Spleen (tissue), 7 donors: ENCODE measurements around the gene TMEM167B.

ENCODE experiments used
- POLR2A ChIP-seq, 3 donors: fragments of 450-650 bp; IDR thresholded peaks; one replicate each; pipeline ENCODE4 v1.5.1; 2017; ENCODE audit warnings: antibody characterized with exemption in 3 of 3, mild to moderate bottlenecking in 1 of 3
- POLR2AphosphoS5 ChIP-seq, 3 donors: sonication (generic); formaldehyde crosslinking; IDR thresholded peaks; one replicate each; pipeline ENCODE4 v1.5.1; 2017; ENCODE audit warnings: antibody characterized with exemption in 3 of 3
- TF ChIP-seq, protein P1 (sequence below), 11 experiments: fragments of 200-600 bp in 7 of 11; fragments of 450-650 bp in 4 of 11; sonication (generic) in 4 of 11; IDR thresholded peaks in 8 of 11; conservative IDR thresholded peaks in 3 of 11; 1 replicate in 7 of 11; 2 replicates in 4 of 11; pipeline versions ENCODE4 v1.4.0 to v1.8.0; 2016 to 2021; ENCODE audit warnings: antibody characterized with exemption in 11 of 11, inconsistent platforms in 4 of 11, mild to moderate bottlenecking in 1 of 11
- donor health status: DM: no; HTN: no; CAD: no; lungs with moderate emphysema.
- donor health status: DM: no; HTN: no; CAD: no.
- donor health status: DM: no; HTN: no; CAD: no.

DNA sequence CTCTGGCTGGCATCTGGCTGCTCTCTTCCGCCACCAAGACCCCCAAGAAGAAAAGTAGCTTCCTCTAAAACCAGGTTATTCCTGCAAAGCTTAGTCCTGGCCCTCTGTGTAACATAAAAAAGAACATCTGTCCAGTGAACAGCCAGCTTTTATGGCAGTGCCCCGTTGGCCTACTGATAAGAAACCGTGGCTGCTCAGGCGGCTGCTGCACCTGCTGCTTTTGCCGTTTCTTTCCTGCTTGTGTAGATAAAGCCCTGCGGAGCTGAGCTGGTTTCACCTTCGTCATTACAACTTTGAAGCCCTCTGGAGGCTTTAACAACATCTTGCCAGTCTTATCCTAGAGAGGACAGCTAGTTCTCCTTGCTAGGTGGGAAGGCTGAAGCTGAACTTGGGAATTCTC, 43.9 kb downstream of the TMEM167B start:
- TF ChIP-seq, protein P1, sequence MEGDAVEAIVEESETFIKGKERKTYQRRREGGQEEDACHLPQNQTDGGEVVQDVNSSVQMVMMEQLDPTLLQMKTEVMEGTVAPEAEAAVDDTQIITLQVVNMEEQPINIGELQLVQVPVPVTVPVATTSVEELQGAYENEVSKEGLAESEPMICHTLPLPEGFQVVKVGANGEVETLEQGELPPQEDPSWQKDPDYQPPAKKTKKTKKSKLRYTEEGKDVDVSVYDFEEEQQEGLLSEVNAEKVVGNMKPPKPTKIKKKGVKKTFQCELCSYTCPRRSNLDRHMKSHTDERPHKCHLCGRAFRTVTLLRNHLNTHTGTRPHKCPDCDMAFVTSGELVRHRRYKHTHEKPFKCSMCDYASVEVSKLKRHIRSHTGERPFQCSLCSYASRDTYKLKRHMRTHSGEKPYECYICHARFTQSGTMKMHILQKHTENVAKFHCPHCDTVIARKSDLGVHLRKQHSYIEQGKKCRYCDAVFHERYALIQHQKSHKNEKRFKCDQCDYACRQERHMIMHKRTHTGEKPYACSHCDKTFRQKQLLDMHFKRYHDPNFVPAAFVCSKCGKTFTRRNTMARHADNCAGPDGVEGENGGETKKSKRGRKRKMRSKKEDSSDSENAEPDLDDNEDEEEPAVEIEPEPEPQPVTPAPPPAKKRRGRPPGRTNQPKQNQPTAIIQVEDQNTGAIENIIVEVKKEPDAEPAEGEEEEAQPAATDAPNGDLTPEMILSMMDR (IDR thresholded peaks at IDR 0.05 in 8 of 11, conservative IDR thresholded peaks at IDR 0.05 in 3 of 11) = no peak
- no peak for TF ChIP-seq POLR2A (IDR thresholded peaks at IDR 0.05)
- TF ChIP-seq POLR2AphosphoS5 (IDR thresholded peaks at IDR 0.05) = no peak
